GM23338 (cell line): ENCODE results near the gene MYOM3. TPM values are rescaled to one million over a fixed set of nuclear protein-coding genes. Genes with fewer than 3 reads are reported as not detected.

Experiments
- ATAC-seq: fragments of 200-7000 bp; cut with Tn5 transposase; 3 replicates; pipeline ENCODE4 v1.9.1; 2020
- DNase-seq: peaks from one replicate; pipeline ENCODE4 v3.0.0-alpha.2; 2015; ENCODE audit warnings: low spot score
- H2AFZ ChIP-seq: fragments of 200-600 bp; sonication (generic); 2 replicates; pipeline ENCODE4 v1.8.0; 2016; ENCODE audit warnings: antibody characterized with exemption, mild to moderate bottlenecking, moderate library complexity
- H3F3A ChIP-seq: fragments of 200-600 bp; sonication (generic); replicated peaks from 2 replicates; pipeline ENCODE4 v1.8.0; 2017; ENCODE audit warnings: antibody characterized with exemption, mixed run types, low read depth
- H3K27ac ChIP-seq: fragments of 200-600 bp; sonication (generic); 2 replicates; pipeline ENCODE4 v1.6.1; 2016; ENCODE audit warnings: low read depth
- H3K27me3 ChIP-seq: fragments of 200-600 bp; sonication (generic); 2 replicates; pipeline ENCODE4 v1.8.0; 2016; ENCODE audit warnings: mild to moderate bottlenecking, mixed run types, moderate library complexity; ENCODE audit not compliant: insufficient read depth
- H3K36me3 ChIP-seq: fragments of 200-600 bp; sonication (generic); 2 replicates; pipeline ENCODE4 v1.8.0; 2016; ENCODE audit warnings: mild to moderate bottlenecking; ENCODE audit not compliant: insufficient read depth
- H3K4me1 ChIP-seq: fragments of 200-600 bp; sonication (generic); 2 replicates; pipeline ENCODE4 v1.8.0; 2016; ENCODE audit warnings: mild to moderate bottlenecking, moderate library complexity; ENCODE audit not compliant: insufficient read depth
- H3K4me2 ChIP-seq: fragments of 200-600 bp; sonication (generic); 2 replicates; pipeline ENCODE4 v1.7.1; 2017; ENCODE audit warnings: mixed run types
- H3K4me3 ChIP-seq: fragments of 200-600 bp; sonication (generic); 2 replicates; pipeline ENCODE4 v1.6.1; 2016; ENCODE audit warnings: mixed run types
- H3K79me2 ChIP-seq: fragments of 200-600 bp; sonication (generic); replicated peaks from 2 replicates; pipeline ENCODE4 v1.8.0; 2017; ENCODE audit warnings: mild to moderate bottlenecking; ENCODE audit not compliant: insufficient read depth
- H3K9me2 ChIP-seq: fragments of 200-600 bp; sonication (generic); 2 replicates; pipeline ENCODE4 v1.8.0; 2017; ENCODE audit not compliant: insufficient read depth
- H4K20me1 ChIP-seq: fragments of 200-600 bp; sonication (generic); replicated peaks from 2 replicates; pipeline ENCODE4 v1.8.0; 2017; ENCODE audit warnings: mild to moderate bottlenecking; ENCODE audit not compliant: insufficient read depth
- H3K27ac Mint-ChIP-seq: 2 replicates; pipeline ENCODE4 v1.8.0; 2020; ENCODE audit warnings: inconsistent platforms, mild to moderate bottlenecking, moderate library complexity, mixed read lengths
- H3K27me3 Mint-ChIP-seq: 3 replicates; pipeline ENCODE4 v1.8.0; 2022; ENCODE audit warnings: low read depth, mild to moderate bottlenecking, moderate library complexity, mixed read lengths, inconsistent platforms; ENCODE audit not compliant: insufficient read depth, poor library complexity
- H3K36me3 Mint-ChIP-seq: 3 replicates; pipeline ENCODE4 v1.8.0; 2021; ENCODE audit warnings: low read depth, mild to moderate bottlenecking, inconsistent platforms, moderate library complexity, mixed read lengths
- H3K4me1 Mint-ChIP-seq: 3 replicates; pipeline ENCODE4 v1.8.0; 2020; ENCODE audit warnings: mild to moderate bottlenecking, inconsistent platforms, mixed read lengths
- H3K4me3 Mint-ChIP-seq: 3 replicates; pipeline ENCODE4 v1.8.0; 2021; ENCODE audit warnings: moderate library complexity, mild to moderate bottlenecking, inconsistent platforms, mixed read lengths
- H3K9me3 Mint-ChIP-seq: 3 replicates; pipeline ENCODE4 v1.8.0; 2020; ENCODE audit warnings: moderate library complexity, mild to moderate bottlenecking, inconsistent platforms, mixed read lengths
- CREB1 ChIP-seq: fragments of 250-450 bp; sonication (Bioruptor Pico); IDR thresholded peaks from 2 replicates; pipeline ENCODE4 v1.5.0; 2020; ENCODE audit warnings: low read depth, mild to moderate bottlenecking, moderate library complexity
- polyA plus RNA-seq: library from polyadenylated mRNA; unstranded; fragments of >200 nt; fragmentation: Nextera tagmentation; extraction: Ambion mirVana; gene quantifications from 2 replicates; pipeline ENCODE4 v1.2.1, GENCODE V29; 2016
- total RNA-seq: library from RNA; depleted of rRNA; stranded (reverse); fragments of >200 nt; shearing (Covaris generic); gene quantifications from 2 replicates; pipeline ENCODE4 v1.2.3, GENCODE V29; 2014
- TF ChIP-seq, protein P1 (sequence below): IDR thresholded peaks from one replicate; pipeline ENCODE4 v1.6.1; 2018; ENCODE audit warnings: antibody characterized with exemption; ENCODE audit not compliant: unreplicated experiment
- TF ChIP-seq, protein P2 (sequence below): fragments of 250-450 bp; sonication (Bioruptor Pico); IDR thresholded peaks from 2 replicates; pipeline ENCODE4 v1.5.0; 2020; ENCODE audit warnings: mild to moderate bottlenecking, moderate library complexity

The MYOM3 gene
- total and polyA plus RNA-seq, 2 experiments from 2014 or later = not detected

DNA sequence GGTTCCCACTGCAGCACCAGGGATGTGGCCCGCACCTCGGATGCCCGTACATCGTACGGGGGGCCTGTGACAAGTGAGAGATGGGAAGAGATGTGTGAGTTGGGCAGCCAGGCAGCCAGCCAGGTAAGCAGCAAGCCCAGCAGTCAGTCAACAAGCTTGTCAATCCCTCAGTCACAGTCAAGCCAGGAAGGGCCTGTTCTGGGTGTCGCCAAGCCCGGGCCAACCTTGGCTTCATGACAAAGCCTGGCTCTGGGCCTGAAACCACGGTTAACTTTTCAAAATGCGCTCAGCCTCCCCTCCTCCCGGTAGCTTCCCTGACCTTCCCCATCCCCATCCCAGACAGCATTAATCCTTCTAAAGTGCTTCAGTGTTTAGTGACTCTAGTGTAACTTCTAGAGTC, 31.8 kb downstream of the MYOM3 start:
- Histone ChIP-seq H3K27me3 (no peaks in the 10 kb centered on the region), H3F3A (no peaks in the 10 kb centered on the region), H3K27ac (no peak overlapping the region), H3K79me2 (no peaks in the 10 kb centered on the region), H3K4me1 (peaks cover 10% of the 10 kb centered on the region; the same call in 1 of the 2 replicates), H3K36me3 (no peaks in the 10 kb centered on the region), H4K20me1 (no peaks in the 10 kb centered on the region), H3K4me3 (no peak overlapping the region), H3K9me2 (no peaks in the 10 kb centered on the region), H3K4me2 (no peak overlapping the region), H2AFZ (no peak overlapping the region)
- no peak for ATAC-seq
- no peak for DNase-seq
- Mint-ChIP-seq H3K36me3 (no peaks in the 10 kb centered on the region), H3K9me3 (no peaks in the 10 kb centered on the region), H3K27me3 (peaks cover 8% of the 10 kb centered on the region), H3K4me1 (peaks cover 15% of the 10 kb centered on the region), H3K27ac (no peak overlapping the region), H3K4me3 (no peak overlapping the region)
- no peak for TF ChIP-seq CREB1 (CRISPR knock-in tag)
- TF ChIP-seq, protein P1, sequence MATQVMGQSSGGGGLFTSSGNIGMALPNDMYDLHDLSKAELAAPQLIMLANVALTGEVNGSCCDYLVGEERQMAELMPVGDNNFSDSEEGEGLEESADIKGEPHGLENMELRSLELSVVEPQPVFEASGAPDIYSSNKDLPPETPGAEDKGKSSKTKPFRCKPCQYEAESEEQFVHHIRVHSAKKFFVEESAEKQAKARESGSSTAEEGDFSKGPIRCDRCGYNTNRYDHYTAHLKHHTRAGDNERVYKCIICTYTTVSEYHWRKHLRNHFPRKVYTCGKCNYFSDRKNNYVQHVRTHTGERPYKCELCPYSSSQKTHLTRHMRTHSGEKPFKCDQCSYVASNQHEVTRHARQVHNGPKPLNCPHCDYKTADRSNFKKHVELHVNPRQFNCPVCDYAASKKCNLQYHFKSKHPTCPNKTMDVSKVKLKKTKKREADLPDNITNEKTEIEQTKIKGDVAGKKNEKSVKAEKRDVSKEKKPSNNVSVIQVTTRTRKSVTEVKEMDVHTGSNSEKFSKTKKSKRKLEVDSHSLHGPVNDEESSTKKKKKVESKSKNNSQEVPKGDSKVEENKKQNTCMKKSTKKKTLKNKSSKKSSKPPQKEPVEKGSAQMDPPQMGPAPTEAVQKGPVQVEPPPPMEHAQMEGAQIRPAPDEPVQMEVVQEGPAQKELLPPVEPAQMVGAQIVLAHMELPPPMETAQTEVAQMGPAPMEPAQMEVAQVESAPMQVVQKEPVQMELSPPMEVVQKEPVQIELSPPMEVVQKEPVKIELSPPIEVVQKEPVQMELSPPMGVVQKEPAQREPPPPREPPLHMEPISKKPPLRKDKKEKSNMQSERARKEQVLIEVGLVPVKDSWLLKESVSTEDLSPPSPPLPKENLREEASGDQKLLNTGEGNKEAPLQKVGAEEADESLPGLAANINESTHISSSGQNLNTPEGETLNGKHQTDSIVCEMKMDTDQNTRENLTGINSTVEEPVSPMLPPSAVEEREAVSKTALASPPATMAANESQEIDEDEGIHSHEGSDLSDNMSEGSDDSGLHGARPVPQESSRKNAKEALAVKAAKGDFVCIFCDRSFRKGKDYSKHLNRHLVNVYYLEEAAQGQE = no peak
- TF ChIP-seq, protein P2, sequence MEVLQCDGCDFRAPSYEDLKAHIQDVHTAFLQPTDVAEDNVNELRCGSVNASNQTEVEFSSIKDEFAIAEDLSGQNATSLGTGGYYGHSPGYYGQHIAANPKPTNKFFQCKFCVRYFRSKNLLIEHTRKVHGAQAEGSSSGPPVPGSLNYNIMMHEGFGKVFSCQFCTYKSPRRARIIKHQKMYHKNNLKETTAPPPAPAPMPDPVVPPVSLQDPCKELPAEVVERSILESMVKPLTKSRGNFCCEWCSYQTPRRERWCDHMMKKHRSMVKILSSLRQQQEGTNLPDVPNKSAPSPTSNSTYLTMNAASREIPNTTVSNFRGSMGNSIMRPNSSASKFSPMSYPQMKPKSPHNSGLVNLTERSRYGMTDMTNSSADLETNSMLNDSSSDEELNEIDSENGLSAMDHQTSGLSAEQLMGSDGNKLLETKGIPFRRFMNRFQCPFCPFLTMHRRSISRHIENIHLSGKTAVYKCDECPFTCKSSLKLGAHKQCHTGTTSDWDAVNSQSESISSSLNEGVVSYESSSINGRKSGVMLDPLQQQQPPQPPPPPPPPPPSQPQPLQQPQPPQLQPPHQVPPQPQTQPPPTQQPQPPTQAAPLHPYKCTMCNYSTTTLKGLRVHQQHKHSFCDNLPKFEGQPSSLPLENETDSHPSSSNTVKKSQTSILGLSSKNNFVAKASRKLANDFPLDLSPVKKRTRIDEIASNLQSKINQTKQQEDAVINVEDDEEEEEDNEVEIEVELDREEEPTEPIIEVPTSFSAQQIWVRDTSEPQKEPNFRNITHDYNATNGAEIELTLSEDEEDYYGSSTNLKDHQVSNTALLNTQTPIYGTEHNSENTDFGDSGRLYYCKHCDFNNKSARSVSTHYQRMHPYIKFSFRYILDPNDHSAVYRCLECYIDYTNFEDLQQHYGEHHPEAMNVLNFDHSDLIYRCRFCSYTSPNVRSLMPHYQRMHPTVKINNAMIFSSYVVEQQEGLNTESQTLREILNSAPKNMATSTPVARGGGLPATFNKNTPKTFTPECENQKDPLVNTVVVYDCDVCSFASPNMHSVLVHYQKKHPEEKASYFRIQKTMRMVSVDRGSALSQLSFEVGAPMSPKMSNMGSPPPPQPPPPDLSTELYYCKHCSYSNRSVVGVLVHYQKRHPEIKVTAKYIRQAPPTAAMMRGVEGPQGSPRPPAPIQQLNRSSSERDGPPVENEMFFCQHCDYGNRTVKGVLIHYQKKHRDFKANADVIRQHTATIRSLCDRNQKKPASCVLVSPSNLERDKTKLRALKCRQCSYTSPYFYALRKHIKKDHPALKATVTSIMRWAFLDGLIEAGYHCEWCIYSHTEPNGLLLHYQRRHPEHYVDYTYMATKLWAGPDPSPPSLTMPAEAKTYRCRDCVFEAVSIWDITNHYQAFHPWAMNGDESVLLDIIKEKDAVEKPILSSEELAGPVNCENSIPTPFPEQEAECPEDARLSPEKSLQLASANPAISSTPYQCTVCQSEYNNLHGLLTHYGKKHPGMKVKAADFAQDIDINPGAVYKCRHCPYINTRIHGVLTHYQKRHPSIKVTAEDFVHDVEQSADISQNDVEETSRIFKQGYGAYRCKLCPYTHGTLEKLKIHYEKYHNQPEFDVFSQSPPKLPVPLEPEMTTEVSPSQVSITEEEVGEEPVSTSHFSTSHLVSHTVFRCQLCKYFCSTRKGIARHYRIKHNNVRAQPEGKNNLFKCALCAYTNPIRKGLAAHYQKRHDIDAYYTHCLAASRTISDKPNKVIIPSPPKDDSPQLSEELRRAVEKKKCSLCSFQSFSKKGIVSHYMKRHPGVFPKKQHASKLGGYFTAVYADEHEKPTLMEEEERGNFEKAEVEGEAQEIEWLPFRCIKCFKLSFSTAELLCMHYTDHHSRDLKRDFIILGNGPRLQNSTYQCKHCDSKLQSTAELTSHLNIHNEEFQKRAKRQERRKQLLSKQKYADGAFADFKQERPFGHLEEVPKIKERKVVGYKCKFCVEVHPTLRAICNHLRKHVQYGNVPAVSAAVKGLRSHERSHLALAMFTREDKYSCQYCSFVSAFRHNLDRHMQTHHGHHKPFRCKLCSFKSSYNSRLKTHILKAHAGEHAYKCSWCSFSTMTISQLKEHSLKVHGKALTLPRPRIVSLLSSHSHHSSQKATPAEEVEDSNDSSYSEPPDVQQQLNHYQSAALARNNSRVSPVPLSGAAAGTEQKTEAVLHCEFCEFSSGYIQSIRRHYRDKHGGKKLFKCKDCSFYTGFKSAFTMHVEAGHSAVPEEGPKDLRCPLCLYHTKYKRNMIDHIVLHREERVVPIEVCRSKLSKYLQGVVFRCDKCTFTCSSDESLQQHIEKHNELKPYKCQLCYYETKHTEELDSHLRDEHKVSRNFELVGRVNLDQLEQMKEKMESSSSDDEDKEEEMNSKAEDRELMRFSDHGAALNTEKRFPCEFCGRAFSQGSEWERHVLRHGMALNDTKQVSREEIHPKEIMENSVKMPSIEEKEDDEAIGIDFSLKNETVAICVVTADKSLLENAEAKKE (CRISPR knock-in tag) = no peak
